ENCODE results near the gene CNTD1. TPM values are rescaled to one million over a fixed set of nuclear protein-coding genes. Genes with fewer than 3 reads are reported as not detected.

Gene CNTD1, protein sequence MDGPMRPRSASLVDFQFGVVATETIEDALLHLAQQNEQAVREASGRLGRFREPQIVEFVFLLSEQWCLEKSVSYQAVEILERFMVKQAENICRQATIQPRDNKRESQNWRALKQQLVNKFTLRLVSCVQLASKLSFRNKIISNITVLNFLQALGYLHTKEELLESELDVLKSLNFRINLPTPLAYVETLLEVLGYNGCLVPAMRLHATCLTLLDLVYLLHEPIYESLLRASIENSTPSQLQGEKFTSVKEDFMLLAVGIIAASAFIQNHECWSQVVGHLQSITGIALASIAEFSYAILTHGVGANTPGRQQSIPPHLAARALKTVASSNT
- not detected in 2 replicates for total RNA-seq
- long read RNA-seq, partial matches to known transcripts = 0 of 3 reads
- long read RNA-seq, other reads (novel, unspliced or antisense) = 3 of 3 reads

DNA sequence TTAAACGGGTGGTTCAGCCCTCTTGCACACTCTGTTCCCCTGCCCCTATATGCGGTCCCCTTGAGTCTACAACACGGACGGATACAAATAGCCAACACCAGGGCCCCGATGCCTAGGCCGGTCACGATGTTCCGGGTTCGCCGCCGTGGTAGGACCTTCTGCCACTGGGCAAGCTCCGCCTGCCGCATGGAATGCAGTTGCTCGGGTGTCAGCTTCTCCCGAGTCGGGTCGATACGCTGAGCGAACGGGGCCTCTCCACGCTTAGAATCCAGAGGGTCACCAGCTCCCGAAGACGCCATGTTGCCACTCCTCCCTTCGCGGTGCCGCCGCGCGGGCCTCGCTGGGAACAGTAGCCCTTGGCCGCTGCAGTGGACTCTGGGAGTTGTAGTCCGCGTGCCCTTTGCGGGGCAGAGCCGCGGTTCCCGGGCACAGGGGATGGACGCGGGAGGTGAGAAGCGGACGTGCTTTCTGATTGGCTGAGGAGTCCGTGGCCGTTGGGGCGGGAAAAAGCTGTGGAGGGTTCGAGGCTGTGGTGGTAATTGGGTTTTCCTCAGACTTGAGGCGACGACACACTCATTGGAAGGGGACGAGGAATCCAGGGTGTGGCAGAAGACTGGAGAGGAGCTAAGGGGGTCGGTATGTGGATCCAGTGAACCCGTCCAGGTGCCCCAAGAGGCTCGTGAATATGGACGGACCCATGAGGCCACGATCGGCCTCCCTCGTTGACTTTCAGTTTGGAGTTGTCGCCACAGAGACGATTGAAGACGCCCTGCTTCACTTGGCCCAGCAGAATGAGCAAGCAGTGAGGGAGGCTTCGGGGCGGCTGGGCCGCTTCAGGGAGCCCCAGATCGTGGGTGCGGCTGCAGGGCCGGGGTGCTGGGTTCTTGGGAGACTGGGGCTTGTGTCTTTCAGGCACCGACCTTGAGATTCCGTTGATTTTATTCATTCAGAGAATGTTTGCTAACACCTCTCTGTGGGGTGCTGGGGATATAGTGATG, at the start of gene CNTD1, which contains the start of gene COA3:
TSS of gene CNTD1 (plus strand) at position 479 of the 998 bp plus-strand sequence. CDS start at position 686, 207 bp downstream.
TSS of gene COA3 (minus strand) at position 322 of the 998 bp plus-strand sequence. CDS start at position 299, 23 bp downstream.
- peak; percentile 86 for DNase-seq (ENCODE audit: low spot score, unreplicated experiment)
- Mint-ChIP-seq H3K4me1 (ENCODE audit: low read depth) (peaks cover 22% of the 10 kb centered on the region), H3K9me3 (ENCODE audit: low read depth) (peaks cover 4% of the 10 kb centered on the region), H3K27ac (peak within 1 kb of the TSS; percentile 95), H3K27me3 (no peaks in the 10 kb centered on the region), H3K36me3 (ENCODE audit: insufficient read depth) (peaks cover 4% of the 10 kb centered on the region), H3K4me3 (ENCODE audit: low read depth) (peak within 1 kb of the TSS; percentile 92)
- TF ChIP-seq, protein P1, sequence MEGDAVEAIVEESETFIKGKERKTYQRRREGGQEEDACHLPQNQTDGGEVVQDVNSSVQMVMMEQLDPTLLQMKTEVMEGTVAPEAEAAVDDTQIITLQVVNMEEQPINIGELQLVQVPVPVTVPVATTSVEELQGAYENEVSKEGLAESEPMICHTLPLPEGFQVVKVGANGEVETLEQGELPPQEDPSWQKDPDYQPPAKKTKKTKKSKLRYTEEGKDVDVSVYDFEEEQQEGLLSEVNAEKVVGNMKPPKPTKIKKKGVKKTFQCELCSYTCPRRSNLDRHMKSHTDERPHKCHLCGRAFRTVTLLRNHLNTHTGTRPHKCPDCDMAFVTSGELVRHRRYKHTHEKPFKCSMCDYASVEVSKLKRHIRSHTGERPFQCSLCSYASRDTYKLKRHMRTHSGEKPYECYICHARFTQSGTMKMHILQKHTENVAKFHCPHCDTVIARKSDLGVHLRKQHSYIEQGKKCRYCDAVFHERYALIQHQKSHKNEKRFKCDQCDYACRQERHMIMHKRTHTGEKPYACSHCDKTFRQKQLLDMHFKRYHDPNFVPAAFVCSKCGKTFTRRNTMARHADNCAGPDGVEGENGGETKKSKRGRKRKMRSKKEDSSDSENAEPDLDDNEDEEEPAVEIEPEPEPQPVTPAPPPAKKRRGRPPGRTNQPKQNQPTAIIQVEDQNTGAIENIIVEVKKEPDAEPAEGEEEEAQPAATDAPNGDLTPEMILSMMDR (IDR thresholded peaks at IDR 0.05; ENCODE audit: unreplicated experiment) = peak; percentile 38

DNA sequence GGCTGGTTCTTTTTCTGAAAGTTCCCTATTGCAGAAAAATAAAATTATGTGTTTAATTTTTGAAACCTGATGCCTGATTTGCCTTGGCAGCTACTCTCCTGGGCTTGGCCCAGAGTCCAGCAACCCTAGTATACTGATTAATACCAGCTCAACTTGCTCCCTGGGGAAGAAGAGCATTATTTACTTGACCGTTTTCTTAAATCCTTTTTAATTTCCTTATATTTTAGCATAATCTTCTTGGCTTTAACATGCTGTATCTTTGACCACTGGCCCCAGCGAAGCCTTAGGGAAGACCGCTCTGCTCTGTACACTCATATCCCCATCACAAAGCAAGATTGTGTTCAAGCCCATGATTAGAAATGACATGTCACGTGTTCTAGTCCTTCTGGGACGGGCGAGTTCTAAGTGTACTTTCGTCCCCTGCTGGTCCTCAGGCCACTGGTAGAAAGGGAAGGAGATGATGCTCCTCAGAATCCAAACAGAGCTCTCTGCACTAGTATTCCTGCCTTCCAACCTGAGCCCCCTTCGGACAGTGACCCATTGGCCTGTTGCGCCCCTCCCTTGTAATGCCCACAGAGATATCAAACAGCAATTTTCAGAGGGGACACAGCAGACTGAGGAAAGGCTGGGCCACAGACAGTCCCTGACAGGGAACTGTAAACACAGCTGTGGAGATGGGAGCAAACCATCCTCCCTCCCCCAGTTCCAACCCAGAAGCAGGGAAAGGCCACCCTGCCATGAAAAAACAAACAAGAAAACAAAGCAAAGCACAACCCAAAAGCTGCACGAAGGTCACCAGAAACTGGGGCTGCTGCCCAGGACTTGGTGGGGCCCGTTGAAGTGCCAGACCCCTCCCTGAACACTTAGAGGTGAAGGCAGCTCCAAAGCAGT, 49.5 kb upstream of the CNTD1 start:
- Mint-ChIP-seq H3K9me3 (ENCODE audit: low read depth) (peaks cover 5% of the 10 kb centered on the region), H3K27ac (no peak overlapping the region), H3K4me1 (ENCODE audit: low read depth) (peaks cover 7% of the 10 kb centered on the region), H3K4me3 (ENCODE audit: low read depth) (no peak overlapping the region), H3K36me3 (ENCODE audit: insufficient read depth) (no peaks in the 10 kb centered on the region), H3K27me3 (peaks cover 12% of the 10 kb centered on the region)
- DNase-seq (ENCODE audit: low spot score, unreplicated experiment) = no peak
- TF ChIP-seq, protein P1 (IDR thresholded peaks at IDR 0.05; ENCODE audit: unreplicated experiment) = no peak

DNA sequence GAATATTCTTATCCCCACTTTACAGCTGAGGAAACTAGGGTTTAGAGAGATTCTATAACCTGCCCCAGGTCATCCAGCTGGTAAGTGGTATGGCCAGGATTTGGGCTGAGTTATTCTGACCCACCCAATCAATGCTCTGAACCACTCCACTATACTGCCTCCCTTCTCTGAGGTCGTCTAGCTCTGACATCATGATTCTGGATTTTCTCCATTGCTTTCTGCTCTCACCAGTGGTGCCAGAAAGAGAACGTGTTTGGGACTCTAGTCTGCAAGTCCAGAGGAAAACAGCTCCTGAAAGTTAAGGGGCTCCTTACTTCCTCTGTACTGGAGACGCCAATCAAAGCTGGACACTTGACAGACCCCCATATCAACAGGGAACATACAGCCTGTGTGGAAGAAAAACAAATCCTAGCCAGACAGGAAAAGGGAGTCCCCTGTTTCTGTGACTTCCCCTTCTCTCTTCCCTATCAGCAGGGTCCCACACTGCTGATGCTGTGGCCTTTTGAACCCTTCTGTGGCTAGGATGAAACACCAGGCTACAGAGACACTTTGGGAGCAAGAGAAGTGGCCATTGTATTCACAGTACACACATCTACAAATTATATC, 47.8 kb upstream of the CNTD1 start:
- H3K27ac Mint-ChIP-seq = no peak overlapping the region

DNA sequence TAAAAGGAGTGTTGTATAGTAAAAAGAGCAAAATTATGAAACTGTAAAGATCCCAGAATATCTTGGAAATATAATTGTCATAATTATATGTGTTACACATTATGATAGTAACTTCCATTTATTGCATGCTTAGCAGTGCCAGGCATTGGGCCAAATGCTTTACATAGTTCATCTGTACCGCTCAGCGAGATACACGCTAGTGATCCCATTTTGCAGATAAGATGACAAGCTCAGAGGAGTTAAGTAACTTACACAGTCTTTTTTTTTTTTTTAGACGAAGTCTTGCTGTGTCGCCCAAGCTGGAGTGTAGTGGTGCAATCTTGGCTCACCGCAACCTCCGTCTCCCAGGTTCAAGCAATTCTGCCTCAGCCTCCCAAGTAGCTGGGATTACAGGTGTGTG, 47.0 kb upstream of the CNTD1 start:
- DNase-seq (ENCODE audit: low spot score, unreplicated experiment) = no peak
- Mint-ChIP-seq H3K27ac (no peak overlapping the region), H3K36me3 (ENCODE audit: insufficient read depth) (no peaks in the 10 kb centered on the region), H3K4me3 (ENCODE audit: low read depth) (no peak overlapping the region), H3K4me1 (ENCODE audit: low read depth) (peaks cover 4% of the 10 kb centered on the region), H3K9me3 (ENCODE audit: low read depth) (no peaks in the 10 kb centered on the region), H3K27me3 (peaks cover 21% of the 10 kb centered on the region)
- TF ChIP-seq, protein P1 (IDR thresholded peaks at IDR 0.05; ENCODE audit: unreplicated experiment) = no peak

More for the DNA sequence above, 47.8 kb upstream of the CNTD1 start:
- Mint-ChIP-seq H3K36me3 (ENCODE audit: insufficient read depth) (no peaks in the 10 kb centered on the region), H3K4me1 (ENCODE audit: low read depth) (peaks cover 4% of the 10 kb centered on the region), H3K9me3 (ENCODE audit: low read depth) (no peaks in the 10 kb centered on the region), H3K27me3 (peaks cover 22% of the 10 kb centered on the region), H3K4me3 (ENCODE audit: low read depth) (no peak overlapping the region)
- no peak for DNase-seq (ENCODE audit: low spot score, unreplicated experiment)
- TF ChIP-seq, protein P1 (IDR thresholded peaks at IDR 0.05; ENCODE audit: unreplicated experiment) = no peak

Data from progenitor cell of endocrine pancreas (in vitro differentiated cells).